HG03025 (cell line): ENCODE data around the gene C1orf216.
"Not testable (repeated sequence)": the region's sequence is repeated elsewhere in the genome, so short reads cannot be mapped to it uniquely, and the experiment has no call there.

Experiments used
- ATAC-seq: cut with Tn5 transposase; IDR thresholded peaks from one replicate; pipeline ENCODE4 v1.9.1; 2021; ENCODE audit warnings: mild to moderate bottlenecking, moderate library complexity; ENCODE audit not compliant: unreplicated experiment, low FRiP score

The C1orf216 gene

DNA sequence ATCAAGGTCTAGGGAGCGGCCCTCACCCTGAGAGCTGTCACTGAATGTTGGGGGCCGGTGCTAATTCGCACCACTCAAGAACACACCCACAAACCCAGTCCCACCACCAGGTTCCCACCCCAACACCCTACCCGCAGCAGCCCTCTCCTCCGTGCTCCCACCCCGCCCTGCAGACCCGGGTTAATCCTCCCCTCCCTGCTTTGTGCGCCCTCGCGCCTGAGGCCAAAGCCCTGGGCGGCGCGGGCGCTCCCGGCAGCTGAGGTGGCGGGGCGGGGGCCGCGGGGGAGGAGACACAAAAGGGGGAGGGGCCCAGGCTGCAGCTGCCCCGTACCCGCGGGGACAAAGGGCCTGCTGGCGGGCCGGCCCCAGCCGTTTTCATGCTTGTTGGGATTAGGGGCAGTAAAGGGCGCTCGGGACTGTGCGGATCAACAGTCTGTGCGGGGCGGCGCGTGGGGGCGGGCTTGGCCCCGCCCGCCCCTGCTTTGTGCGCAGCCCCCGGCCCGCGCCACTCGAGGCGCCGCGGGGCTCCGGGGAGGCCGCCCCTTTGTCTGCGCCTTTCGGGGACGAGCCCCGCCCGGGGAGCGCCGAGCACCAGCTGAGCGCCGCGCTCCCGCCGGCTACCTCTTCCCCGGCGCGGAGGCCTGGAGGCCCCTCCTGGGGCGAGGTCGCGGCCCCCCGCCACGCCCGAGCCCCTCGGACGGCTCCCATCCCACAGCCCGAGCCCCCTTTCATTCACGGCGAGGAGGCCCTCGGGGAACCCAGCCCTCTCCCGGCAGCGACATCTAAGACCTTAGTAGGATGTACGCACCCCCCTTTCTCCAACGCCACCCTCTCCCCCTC is 10.9 kb downstream of the C1orf216 start:
- no peak for ATAC-seq

DNA sequence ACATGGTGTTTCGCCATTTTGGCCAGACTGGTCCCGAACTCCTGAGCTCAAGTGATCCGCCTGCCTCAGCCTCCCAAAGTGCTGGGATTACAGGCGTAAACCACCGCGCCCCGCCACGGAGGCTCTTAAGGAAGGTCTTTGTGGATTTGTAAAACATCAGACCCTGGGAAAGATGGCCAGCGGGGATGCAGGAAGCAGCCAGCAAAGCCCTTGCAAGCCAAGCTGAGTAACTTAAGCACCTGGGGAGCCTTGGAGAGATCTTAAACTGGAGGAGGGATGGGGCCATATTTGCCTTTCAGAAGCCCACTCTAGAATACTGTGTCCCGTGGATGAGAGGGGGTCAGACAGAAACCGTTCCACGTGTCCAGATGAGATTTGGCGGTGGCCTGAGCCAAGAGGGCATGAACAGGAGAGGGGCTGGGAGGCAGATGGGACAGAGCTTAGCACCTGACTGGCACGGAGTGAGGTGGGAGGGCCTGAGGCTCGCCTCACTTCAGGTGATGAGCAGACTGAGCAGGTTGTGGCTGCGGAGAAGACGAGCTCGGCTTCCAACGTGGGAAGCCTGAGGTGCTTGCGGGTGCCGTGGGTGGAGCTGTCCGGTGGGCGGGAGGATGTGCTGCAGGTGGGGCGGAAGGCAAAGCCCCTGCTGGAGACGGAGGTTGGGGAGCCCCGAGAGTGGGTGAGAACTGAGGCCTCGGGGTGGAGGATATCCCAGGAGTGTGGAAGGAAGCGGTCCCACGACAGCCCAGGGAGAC is 11.7 kb downstream of the C1orf216 start:
- no peak for ATAC-seq

DNA sequence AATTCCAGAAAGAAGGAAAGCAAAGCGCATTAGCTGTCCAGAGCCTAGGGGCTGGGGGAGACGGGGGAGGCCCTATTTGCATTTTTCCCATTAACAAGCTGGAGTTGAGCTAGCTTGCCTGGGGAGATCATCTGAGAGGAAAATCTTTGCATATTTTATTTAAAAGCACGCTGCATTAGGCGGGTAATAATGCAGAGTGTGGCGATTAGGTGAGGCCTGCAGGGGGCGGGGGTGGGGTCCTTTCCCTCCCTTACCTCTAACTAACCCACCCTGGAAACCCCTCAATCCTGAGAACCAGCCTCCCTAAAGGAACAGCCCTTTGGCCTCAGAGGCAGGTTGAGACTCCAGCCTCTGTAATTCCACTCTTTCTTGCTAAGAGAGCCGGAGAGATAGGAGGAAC is 16.2 kb downstream of the C1orf216 start:
- no peak for ATAC-seq

DNA sequence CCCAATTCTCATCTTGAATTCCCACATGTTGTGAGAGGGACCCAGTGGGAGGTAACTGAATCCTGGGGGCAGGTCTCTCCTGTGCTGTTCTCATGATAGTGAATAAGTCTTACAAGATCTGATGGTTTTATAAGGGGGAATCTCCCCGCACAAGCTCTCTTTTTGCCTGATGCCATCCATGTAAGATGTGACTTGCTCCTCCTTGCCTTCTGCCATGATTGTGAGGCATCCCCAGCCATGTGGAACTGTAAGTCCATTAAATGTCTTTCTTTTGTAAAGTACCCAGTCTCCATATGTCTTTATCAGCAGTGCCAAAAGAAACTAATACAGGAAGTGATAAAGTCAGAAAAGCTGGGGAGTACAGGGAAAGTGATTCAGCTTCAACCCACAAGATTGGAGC is 19.5 kb downstream of the C1orf216 start:
- not testable (repeated sequence) for ATAC-seq

DNA sequence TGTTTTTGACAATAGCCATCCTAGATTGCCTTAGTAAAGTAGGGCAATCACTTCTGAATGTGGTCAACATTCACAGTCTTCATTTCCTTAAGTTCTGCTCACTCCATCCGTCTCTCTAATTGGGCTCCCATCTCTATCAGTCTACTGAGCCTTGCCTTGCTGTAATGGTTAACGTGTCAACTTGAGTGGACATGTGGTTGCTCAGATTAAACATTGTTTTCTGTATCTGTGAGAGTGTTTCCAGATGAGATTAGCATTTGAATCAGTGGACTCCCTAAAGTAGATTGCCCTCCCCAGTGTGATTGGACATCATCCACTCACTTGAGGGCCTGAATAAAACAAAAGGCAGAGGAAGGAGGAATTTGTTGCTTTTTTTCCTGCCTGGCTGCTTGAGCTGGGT is 26.4 kb downstream of the C1orf216 start:
- ATAC-seq, result no peak

DNA sequence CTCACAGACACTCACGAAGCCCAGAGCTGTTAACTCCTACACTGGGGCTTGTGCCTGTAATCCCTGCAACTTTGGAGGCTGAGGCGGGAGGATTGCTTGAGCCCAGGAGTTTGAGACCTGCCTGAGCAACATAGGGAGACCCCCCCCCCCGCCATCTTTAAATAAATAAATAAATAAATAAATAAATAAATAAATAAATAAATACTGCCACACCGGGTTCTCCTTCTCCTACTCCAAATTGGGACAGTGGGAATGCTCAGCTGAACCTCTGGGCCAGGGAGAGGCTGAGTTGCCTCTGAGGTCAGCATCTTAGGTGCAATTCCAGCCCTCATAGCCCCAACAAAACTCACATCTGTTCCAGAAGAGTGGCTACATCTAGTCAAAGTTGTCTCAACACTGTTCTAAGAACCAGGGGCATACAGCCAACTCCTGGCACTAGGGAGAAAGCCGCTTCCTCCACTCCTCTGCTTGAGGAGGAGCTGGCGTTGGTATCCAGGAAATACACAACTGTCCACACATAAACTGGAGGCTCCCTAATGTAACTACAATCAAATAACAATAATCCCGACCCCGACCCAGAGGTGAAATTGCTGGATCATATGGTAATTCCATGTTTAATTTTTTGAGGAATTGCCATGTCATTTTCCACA is 27.0 kb downstream of the C1orf216 start:
- ATAC-seq, result no peak

DNA sequence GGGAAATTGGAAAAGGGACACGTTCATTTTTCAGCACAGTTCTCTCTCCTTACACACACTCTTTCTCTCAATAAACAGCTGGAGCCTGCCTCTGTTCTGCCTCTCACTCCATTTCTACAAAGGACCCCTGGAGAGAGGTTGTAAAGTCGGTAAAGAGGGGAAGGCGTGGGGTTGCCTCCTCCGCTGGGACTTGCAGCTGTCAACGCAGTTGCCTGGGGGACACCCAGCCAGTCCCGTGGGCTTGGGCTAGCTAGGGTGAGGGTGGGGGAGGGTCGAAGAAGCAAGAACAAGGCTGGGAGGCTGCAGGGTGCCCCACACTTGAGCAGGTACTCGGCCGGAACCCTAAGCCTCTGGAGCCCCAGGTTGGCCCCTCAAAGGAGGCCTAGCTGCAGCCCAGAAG is 27.6 kb downstream of the C1orf216 start:
- ATAC-seq, result no peak

DNA sequence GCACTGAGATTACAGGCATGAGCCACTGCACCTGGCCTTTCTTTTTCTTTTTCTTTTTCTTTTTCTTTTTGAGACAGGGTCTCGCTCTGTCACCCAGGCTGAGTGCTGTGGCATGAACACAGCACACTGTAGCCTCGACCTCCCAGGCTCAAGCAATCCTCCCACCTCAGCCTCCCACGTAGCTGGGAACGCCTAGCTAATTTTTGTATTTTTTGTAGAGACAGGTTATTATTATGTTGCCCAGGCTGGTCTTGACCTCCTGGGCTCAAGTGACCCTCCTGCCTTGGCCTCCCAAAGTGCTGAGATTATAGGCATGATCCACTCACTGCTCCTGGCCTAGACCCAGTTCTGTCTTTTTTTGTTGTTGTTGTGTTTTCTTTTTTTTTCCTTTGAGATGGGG is 28.6 kb downstream of the C1orf216 start:
- ATAC-seq, result not testable (repeated sequence)

DNA sequence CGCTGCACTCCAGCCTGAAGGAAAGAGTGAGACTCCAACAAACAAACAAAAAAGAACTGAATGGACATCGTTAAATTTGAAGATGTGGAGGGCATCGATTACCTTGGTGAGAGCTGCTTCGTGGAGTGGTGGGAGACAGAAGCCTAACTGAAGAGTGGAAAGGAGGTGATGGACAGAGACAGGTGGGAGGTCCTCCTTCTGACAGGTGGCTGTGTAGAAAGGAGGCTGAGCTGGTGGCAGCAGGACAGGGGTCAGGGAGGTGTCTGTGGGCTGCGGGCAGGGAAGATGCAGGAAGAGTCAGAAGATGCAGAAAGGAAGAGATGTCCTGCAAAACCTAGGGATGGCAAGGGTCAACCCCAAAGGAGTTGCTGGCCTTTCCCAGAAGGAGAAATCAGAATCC is 30.5 kb downstream of the C1orf216 start:
- ATAC-seq, result no peak

DNA sequence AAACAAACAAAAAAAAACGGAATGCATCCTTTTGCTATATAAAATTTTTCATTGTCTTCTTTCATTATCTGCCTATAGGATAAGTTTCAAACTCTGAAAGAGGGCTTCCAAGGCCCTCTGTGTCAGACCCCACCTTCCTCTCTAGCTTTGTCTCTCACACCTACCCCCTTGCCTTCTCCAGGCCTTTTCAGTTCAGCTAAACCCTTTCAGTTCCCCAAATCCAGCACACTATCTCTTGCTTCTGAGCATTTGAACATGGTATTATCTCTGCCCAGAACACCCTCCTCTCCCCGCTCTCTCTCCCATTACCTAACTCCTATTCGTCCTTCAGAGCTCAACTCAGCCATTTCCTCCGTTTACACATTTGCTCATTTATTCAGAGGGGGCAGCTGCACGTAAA is 35.7 kb downstream of the C1orf216 start:
- ATAC-seq, result no peak

DNA sequence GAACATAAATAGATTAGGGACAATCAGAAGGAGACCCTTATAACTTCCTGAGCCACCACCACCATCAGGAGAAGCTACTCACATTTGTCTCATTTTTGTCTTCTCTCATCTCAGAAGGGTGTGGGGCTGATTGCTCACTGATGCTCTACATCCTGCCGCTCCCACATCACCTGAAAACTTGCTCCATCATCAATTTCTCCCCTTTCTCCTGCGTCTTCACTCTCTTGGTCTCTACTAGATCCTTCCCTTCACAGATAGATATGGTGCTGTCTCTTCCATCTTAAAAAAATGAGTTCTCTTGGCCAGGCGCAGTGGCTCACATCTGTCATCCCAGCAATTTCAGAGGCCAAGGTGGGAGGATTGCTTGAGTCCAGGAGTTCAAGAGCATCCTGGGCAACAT is 38.4 kb downstream of the C1orf216 start:
- ATAC-seq, result no peak

DNA sequence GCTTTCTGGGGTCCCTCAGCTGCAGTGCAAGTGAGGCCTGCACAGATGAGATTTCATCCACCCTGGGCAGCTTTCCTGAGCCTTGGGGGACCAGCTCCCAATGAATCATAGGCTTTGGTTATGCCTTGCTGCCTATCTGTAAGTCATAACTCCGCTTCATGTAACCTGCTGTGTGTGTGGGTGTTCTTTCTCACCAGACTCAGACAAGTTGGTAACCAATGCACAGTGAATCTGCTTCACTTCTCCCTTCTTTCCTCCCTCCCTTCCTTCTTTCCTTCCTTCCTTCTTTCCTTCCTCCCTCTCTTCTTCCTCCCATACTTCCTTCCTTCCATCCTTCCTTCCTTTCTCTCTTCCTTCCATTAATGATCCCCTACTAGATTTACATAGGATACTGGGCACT is 42.9 kb downstream of the C1orf216 start:
- ATAC-seq, result no peak

DNA sequence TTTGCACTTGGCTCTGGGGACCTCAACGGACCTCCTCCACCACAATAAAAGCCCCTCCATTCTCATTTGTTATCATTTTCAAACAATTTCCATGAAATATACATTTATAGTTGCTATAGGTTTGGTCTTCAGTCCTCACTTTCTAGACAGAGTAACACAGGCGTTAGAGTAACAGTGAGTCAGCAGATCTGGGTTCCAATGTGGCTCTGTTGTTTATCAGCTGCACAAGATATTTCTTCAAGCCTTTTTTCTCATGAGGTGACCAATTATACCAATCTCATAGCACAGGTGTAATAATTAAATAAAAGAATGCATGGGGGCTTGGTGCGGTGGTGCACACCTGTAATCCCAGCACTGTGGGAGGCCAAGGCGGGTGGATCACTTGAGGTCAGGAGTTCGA is 44.6 kb downstream of the C1orf216 start:
- no peak for ATAC-seq

DNA sequence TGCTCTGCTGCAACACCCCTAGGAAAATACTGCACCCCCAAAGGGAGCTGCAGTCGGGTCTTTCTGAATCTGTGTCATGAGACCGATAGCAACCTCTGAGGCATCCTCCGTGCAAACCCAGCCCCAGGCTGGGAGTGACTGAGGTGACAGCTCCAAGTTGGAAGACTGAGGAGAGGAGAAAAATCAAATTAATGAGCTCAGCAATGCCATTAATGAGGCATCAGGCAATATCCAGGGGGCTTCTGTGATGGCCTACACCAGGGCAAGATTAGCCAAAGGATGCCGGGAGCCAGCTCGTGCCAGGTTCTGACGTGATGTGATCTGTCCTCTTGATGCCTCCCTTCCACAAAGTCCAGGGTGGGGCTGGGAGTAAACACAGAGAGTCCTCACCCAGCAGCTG is 46.6 kb downstream of the C1orf216 start:
- no peak for ATAC-seq

DNA sequence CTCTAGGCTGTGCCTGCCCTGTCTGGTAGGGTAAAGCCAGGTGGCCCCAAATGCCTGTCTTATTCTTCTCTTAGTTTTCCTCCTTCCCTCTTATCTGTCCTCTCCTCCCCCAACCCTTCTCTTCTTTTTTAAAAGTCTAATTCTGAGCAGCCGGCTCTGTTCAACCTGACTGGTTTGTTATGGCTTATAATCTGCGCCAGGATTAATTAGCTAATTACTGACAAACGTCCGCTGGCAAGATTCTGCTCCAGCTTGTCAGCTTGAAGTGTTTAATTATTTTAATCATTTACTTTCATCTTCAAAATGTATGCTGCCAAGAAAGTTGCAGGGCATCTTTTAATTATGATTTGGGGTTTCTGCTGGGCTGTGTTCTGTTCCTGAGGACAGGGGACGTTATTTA is 50.2 kb downstream of the C1orf216 start:
- no peak for ATAC-seq

DNA sequence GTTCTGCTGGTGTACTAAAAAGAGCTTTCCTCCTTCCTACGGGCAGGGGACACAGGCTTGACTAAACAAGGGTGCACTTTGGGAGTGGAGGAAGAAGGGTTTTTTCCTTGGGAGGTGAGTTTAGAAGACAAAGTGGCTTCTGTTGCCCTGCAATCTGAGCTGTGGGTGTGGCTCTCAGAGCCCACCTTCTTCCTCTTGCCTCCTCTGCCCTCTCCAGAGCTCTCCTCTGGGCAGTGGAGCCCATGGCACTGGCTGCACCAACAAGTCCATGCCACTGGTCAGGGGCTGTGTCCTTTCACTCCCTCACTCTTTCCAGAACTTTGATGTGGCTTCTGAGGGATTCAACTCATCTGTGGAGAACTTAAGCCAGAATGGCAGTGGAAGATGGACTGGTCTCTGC is 51.8 kb downstream of the C1orf216 start:
- ATAC-seq, result no peak

DNA sequence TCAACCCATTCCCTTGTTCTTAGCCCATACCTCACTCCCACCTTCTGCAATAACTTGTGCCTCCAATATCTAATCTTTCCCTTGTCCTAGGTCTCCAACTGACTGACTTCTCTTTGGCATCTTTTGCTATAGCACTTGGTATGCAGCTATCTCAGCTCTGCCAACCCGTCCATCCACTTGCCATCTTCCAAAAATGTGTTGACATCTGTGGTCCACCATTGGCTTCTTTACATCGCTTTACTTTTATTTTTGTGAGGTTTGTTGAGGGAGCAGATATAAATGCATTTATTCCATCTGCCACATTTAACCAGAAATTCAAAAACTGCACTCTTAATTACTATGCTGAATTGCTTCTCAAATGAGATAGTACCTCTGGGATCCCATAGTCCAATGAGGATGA is 52.5 kb downstream of the C1orf216 start:
- no peak for ATAC-seq
